GM10266 (cell line): ENCODE results near the gene CD82.

Experiments used
- DNase-seq: peaks from one replicate; pipeline ENCODE4 v3.0.0; 2012; ENCODE audit errors: extremely low spot score
- TF ChIP-seq, protein P1 (sequence below): IDR thresholded peaks from 2 replicates; pipeline ENCODE4 v1.5.1; 2012; ENCODE audit warnings: mild to moderate bottlenecking, low read depth; ENCODE audit not compliant: control insufficient read depth, insufficient read depth; ENCODE audit errors: missing control alignments

Gene CD82

DNA sequence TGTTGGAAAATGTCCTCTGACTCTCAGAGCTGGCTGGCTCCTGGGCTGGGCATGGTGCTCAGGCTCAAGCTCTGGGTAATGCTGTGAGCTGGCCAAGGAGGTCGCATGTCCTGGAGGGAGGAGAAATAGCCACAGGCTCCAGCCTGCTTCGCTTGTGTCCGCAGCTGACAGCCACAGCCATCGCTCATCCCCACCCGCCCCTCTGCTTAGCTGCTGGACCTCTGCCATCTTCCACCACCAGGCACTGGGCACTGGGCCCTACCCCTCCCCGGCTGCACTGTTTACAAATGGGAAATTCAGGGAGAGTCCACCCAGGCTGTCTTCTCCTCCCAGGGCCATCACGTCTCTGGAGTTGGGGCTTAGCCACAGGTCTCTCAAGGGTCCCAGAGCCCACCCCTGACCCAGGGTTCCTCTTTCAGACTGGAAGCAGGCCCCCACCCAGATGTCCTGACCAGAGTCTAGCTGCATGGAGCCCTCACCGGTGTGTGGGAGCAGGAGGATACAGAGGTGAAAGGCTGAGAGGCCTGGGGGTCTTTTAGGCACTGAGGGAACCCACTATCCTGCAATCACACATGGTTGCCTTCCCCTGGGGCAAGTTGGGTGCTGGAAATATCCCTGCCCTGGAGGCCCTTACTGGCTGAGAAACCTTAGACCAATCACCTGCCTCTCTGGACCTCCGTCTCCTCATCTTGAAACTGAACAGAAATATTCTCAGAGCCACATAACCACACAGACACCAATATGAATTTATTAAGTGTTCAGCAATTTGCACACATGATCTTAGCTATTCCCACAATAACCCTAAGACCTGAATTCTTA lies 62.7 kb downstream of the CD82 start:
- peak; percentile 68 for DNase-seq
- TF ChIP-seq, protein P1, sequence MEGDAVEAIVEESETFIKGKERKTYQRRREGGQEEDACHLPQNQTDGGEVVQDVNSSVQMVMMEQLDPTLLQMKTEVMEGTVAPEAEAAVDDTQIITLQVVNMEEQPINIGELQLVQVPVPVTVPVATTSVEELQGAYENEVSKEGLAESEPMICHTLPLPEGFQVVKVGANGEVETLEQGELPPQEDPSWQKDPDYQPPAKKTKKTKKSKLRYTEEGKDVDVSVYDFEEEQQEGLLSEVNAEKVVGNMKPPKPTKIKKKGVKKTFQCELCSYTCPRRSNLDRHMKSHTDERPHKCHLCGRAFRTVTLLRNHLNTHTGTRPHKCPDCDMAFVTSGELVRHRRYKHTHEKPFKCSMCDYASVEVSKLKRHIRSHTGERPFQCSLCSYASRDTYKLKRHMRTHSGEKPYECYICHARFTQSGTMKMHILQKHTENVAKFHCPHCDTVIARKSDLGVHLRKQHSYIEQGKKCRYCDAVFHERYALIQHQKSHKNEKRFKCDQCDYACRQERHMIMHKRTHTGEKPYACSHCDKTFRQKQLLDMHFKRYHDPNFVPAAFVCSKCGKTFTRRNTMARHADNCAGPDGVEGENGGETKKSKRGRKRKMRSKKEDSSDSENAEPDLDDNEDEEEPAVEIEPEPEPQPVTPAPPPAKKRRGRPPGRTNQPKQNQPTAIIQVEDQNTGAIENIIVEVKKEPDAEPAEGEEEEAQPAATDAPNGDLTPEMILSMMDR = no peak

DNA sequence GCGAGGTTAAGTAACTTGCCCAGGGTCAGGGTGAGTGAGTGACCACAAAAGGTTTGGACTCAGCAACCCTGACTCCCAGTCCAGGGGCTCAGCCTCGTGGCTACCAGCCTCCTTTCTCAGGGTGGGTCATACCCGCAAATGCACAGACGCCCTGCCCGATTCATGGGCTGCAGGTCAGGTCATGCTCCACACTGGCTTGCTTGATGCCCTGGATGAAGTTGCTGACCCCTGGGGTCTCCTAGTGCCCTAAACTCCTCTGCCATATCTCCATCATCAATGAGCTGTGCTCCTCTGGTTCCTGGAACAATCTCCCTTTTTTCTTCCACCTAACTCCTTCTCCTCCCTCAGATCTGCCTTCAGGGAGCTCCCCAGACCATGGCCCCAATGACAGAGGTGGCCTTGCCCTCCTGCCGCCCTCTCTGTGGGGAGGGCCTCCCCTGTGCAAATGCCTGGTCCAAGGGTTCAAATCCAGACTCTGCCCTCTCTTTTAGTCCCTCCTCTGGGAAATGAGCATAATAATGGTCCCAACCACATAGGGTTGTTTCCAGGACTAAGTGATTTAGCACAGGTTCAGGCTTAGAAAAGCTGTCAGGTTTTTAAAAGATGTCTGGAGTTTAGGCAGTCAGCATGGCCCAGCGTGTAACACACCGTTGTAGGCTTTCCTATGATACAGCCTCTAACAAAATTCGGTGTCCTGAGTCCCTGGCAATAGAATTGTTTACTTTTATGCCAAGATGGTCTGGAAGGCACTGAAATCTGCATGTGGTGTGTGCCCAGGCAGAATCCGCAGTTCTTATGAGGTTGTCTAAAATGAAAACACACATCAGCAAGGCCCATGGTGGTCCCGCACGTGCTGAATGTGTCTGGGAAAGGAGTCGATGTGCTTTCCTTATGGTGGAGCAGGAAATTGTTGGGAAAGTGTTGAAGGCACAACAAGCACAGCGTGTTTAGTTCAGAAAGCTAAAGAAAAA lies 63.6 kb downstream of the CD82 start:
- TF ChIP-seq, protein P1 = no peak
- no peak for DNase-seq

DNA sequence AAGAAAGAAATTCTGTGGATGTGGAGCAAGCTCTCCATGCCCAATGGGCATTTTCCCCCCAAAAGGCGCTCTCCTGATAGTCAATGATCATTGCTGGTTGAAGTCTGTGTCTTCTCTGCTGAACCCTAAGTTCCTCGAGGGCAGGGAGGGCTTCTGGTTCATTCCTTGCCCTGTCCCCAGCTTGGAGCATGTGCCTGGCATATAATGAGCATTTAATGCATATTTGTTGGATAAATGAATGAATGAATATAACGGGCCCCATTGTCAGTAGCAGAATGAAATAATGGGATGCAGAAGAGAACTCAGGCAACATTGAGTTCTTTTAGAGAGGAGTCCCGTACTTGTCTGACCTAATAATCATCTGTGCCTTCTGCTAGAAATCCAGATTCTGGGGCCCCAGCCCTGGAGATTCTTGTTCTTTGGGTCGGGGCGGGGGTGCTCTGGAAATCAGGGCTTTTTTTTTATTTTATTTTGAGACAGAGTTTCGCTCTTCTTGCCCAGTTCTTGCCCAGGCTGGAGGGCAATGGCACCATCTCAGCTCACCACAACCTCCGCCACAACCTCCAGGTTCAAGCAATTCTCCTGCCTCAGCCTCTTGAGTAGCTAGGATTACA lies 64.4 kb downstream of the CD82 start:
- TF ChIP-seq, protein P1 = no peak
- DNase-seq = no peak

DNA sequence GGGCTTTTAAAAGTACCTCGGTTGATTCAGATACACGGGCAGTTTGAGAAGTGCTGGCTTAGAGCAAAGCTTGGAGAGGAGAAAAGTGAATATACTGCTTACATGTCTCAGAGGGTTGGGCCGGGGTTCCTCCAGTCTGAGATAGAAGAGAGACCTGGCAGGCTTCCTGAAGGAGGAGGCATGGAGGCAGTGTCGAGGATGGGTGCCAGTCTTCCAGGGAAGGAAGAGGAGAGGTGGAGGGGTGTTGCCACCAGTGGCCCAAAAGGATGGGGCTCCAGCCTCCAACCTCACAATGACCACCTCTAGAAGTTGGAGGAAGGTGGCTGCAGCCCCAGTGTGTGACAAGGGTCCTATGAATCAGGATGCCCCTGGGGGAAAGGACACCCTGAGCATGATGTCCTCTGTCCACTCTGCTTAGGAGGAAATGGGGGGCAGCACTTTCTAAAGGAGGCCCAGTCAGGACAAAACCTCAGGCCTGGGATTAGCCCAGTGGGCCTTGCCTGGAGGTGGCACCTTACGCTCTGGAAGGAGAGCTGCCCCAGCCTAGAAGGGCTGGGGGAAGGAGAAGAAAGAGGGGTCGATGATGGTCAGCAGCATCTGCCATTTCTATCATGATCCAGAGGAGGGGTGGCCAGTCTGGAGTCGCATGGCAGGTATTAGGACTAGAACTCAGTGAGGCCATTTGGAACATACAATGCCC lies 65.2 kb downstream of the CD82 start:
- TF ChIP-seq, protein P1 = no peak
- no peak for DNase-seq

DNA sequence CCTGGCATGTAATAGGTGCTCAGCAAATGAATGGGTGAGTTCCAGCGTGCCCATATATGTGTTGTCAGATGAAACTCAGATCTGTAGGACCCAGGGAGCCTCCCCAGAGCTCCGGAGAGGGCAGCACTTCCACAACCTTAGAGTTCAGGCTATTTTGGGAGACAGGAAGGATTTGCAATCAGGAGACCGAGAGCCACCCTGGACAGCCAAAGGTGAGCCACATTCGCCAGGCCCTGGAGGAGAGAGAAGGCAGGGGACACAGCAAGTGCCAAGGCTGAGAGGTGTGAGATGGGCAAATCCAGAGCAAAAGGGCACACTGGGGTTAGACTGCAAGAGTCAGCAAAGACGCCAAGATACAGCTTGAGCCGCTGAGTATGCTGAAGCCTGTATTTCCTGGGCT lies 66.4 kb downstream of the CD82 start:
- TF ChIP-seq, protein P1 = no peak
- no peak for DNase-seq

DNA sequence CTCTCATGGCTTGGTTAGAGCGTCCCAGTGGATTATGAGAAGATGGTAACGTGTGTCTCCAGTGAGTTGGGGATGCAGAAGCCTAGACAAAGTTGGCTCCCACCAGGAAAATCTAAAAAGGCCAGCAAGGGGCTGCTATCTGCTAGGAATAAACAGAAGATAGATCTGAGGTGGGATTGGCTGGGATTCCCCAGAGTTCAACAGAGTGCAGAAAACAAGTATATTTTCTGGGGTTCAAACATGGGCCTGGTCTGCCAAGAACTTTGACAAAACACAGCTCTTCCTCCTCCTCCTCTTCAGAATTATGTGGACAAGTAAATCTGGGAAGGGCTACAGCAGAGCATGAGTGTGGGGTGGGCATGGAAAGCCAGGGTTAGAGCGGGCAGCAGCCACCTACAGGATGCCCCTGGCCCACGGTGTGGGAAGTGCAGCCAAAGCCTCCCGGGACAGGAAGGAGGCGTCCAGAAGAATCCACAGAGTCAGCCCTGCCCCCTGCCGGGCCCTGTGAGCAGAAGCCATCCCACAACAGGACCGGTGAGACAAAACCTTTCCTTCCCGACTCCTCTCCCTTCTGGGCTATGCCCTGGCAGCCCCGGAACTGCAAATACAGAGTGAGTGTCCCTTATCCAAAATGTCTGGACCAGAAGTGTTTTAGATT lies 67.1 kb downstream of the CD82 start:
- TF ChIP-seq, protein P1 = peak; percentile 42
- no peak for DNase-seq
